LNCAP (cell line): Measurements from ENCODE around the gene HDAC8.

Experiments used
- TF ChIP-seq, protein P1 (sequence below): fragments of 450-650 bp; IDR thresholded peaks from 2 replicates; pipeline ENCODE4 v1.5.1; 2017; ENCODE audit warnings: mild to moderate bottlenecking

HDAC8 gene

DNA sequence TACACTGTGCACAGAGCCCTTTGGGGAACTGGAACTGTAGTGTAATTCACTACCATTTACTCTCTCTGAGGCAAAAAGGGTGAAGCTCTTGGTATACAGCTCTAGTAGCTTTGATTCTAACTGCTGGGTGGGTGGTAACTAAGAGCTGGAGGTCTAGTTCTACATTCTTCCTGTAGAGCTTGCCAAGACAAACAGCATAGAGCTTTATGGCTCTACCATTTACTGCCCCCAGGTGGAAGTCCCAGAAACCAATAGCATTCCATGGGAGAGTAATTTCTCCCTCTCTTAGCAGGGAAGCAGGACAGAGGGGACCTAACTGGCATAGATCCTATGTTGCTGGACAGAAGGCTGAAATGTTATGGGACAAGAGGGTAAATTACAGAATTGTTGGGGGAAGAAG, 26.7 kb downstream of the HDAC8 start:
- TF ChIP-seq, protein P1, sequence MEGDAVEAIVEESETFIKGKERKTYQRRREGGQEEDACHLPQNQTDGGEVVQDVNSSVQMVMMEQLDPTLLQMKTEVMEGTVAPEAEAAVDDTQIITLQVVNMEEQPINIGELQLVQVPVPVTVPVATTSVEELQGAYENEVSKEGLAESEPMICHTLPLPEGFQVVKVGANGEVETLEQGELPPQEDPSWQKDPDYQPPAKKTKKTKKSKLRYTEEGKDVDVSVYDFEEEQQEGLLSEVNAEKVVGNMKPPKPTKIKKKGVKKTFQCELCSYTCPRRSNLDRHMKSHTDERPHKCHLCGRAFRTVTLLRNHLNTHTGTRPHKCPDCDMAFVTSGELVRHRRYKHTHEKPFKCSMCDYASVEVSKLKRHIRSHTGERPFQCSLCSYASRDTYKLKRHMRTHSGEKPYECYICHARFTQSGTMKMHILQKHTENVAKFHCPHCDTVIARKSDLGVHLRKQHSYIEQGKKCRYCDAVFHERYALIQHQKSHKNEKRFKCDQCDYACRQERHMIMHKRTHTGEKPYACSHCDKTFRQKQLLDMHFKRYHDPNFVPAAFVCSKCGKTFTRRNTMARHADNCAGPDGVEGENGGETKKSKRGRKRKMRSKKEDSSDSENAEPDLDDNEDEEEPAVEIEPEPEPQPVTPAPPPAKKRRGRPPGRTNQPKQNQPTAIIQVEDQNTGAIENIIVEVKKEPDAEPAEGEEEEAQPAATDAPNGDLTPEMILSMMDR: peak; percentile 28; the same call in 1 of the 2 replicates

DNA sequence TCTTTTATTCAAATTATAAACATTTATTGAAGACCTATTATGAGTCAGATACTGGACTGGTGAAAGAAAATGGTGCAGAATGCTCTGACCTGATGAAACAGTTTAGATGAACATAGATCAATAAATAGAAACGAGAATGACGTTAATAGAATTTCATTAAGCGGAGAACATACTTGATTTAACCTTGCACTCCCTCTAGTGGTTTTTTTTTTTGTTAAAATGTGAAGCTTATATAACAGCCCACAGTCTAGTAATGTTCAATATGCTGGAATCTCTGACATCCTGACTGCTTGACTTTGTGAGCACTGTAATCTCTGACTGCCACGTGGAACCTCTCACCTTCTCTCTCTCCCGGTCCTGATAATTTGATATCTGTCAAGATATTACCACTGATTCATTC, 32.3 kb downstream of the HDAC8 start:
- TF ChIP-seq, protein P1: peak; percentile 19; the same call in 1 of the 2 replicates

DNA sequence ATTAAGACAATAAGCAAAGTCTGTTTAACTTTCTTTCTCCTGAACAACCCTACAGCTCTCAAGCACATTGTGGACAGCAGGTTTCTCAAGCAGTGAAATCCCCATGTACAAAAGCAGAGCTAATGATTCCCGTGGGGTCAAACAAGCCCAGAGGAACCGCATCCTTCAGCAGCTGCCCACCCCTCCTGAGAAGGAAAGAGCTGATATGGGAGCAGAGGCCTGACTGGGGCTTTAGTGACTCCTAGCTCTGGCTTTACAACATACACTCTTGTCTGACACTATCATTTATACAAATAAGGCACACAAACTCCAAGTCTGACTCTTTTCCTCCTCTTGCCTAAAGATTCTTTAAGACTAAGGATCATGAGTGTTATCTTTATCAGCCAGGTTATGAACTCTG, 32.8 kb downstream of the HDAC8 start:
- TF ChIP-seq, protein P1: no peak

DNA sequence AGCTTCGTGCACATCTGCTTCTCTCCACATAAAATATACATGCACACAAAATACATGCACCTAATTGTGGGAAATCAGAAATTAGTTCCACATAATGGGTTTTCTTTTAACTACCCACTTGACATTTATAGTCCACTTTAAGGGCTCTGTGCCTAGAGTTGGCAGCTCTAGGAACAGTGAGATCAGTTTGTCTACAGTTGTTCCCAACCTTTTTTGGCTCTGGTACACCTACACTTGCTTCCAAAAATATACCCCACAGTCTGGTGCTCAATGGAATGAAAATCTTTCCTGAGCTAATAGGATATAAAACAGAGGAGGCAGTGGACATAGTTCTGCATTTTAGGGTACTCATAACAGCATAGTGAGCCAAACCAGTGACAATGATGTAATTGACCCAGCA, 36.1 kb downstream of the HDAC8 start:
- TF ChIP-seq, protein P1: no peak

DNA sequence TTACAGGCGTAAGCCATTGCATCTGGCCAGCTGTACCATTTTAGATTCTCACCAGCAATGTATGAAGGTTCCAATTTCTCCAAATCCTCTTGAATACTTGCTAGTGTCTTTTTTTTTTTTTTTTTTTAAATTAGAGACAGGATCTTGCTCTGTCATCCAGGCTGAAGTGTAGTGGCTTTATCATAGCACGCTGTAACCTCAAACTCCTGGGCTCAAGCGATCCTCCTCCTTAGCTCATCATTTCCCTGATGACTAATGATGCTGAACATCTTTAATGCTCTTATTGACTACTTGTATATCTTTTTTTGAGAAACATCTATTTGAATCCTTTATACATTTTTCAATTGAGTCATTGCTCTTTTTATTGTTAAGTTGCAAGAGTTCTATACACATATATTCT, 40.3 kb downstream of the HDAC8 start:
- TF ChIP-seq, protein P1: no peak

DNA sequence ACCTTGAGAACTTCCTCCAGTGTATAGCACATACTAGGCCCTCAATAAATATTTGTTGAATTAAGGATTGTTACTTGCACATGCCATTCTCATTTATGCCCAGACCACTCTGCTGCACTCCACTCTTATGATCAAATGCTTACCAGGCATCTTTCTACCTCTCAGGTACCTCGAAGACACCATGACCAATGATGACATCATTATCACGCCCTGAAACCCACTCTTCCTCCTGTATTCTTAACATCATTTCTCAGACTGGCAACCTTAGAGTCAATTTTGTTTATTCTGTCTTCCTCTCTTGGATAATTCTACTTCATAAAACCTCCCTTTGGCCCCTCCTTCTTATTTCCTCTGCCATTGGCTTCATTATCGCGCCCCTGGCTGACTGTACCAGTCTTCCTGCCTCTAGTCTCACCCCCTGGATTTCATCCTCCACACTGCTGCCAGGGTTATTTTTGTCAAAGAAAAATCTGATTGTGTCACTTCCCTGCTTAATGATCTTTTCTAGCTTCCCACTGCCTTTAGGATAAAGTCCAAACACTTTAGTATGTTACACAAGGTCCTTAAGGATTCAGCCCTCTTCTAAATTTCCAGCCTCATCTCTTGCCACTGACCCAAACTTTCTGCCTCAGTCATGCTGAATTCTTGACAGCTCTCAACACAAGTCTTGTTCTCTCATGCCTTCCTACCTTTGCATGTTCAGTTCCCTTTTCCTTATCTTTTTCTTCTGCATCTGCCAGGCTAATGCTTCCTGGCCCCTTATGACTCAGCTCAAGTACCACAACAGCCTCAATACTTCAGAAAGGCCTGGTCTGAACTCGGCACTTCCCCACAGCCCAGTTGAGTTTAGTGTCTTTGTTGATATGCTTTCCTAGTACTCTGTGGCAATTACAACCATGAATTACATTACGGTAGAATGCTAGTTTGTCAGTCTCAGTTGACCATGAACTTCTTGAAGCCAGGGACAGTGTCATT, 45.8 kb downstream of the HDAC8 start:
- TF ChIP-seq, protein P1: no peak

DNA sequence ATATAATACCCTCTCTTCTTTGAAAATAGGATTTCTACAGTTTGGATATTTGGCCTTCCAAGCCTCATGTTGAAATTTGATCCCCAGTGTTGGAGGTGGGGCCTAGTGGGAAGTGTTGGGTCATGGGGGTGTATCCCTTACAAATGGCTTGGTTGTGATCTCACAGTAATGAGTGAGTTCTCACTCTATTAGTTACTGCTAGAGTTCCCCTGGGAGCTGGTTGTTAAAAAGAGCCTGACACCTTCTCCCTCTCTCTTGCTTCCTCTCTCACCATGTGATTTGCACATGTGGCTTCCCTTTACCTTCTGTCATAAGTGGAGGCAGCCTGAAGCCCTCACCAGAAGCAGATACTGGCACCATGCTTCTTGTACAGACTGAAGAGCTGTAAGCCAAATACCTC, 73.9 kb downstream of the HDAC8 start:
- TF ChIP-seq, protein P1: no peak
